ENCODE measurements around the gene DMAC2L.
"Not testable (repeated sequence)": the region's sequence is repeated elsewhere in the genome, so short reads cannot be mapped to it uniquely, and the experiment has no call there.

DMAC2L gene

GRCh38 chr14:50311972-50312733 lies at the start of gene DMAC2L, which contains the start of gene L2HGDH:
DMAC2L (plus strand) TSS chr14:50312324; CDS start chr14:50321488, 9,164 bp downstream.
L2HGDH (minus strand) TSS chr14:50312229; CDS start chr14:50312150, 79 bp downstream.
- DNase-seq, result peak; percentile 97 to 98

DNA sequence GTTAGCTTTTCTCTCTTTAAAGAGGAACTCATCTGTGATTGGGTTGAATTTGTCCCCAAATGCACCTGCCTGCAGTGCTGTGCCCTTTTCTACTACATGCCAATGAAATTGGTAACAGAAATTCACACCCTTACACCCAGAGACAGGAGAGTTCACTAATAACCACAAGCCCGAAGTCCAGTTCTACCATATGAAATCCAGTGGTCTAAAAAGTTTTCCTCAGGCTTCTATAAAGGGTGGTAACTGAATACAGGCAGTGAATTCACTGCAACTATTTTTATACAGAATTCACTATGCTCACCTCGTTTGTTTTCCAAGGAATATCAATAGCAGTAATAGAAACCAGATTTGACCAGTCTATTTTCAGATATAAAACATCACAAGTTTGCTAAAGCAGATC lies 49.3 kb upstream of the DMAC2L start:
- no peak for DNase-seq

DNA sequence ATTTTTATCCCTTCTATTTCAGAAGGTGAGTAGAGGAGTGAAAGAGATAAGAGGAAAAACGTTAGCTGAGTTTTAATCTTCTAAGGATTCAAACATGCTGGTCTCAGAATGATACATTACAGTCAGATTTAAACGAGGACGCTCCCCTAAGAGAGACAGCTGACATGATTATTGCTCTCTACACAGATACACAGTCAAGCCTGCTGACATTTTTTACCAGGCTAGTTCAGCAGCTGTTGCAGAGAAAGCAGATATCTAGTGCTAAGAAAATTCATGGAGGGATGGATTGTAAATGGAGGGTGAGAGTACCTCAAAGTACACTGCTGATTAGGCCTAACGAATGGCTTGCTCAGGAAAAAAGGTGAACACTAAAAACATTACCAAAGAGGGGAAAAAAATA lies 48.8 kb upstream of the DMAC2L start:
- no peak for DNase-seq

GRCh38 chr14:50265029-50265428 lies 47.1 kb upstream of the DMAC2L start:
- no peak for DNase-seq

GRCh38 chr14:50270932-50271331 lies 41.2 kb upstream of the DMAC2L start:
- DNase-seq, result no peak

GRCh38 chr14:50272498-50272897 lies 39.6 kb upstream of the DMAC2L start:
- no peak for DNase-seq

DNA sequence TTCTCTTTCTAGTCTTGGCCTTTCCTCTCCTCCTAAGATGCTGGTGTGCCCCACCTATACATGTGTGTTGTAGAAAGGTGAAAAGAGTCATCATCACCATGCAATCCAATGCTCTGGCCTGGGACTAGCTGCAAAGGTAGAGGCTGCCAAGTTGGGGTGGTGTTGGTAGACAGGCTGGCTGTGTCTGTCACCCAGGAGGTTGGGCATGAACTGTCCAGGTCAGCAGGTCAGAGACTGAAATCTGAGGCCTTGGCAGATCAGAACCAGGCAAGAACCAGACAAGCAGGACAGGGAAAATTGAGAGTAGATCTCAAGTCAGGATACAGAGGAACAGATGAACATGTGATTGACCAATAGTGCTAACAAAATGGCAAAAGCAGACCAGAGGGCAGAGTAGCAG lies 26.3 kb upstream of the DMAC2L start:
- DNase-seq, result no peak

- no peak for DNase-seq
Observed at GRCh38 chr14:50288146-50288545, 24.0 kb upstream of the DMAC2L start.

- DNase-seq, result no peak
Observed at GRCh38 chr14:50290306-50290705, 21.8 kb upstream of the DMAC2L start.

- DNase-seq, result no peak
Observed at GRCh38 chr14:50299585-50299984, 12.5 kb upstream of the DMAC2L start.

DNA sequence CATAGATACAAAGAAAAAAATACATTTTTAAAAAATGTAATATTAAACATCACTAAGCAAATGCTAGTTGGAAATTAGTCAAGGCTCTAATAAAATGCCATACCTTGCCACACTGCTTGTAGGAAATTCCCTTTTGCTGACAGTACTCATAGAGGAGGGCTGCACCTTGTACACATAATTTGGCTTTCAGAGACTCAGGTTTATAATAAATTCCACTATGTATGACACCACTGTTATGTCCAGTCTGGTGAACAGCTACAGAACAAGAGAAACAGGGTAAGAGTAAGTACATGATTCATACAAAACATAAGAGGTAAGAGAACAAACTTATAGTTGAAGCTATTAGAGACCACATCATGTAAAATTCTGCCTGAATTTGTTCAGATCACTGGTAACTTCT lies 10.2 kb upstream of the DMAC2L start:
- no peak for DNase-seq

DNA sequence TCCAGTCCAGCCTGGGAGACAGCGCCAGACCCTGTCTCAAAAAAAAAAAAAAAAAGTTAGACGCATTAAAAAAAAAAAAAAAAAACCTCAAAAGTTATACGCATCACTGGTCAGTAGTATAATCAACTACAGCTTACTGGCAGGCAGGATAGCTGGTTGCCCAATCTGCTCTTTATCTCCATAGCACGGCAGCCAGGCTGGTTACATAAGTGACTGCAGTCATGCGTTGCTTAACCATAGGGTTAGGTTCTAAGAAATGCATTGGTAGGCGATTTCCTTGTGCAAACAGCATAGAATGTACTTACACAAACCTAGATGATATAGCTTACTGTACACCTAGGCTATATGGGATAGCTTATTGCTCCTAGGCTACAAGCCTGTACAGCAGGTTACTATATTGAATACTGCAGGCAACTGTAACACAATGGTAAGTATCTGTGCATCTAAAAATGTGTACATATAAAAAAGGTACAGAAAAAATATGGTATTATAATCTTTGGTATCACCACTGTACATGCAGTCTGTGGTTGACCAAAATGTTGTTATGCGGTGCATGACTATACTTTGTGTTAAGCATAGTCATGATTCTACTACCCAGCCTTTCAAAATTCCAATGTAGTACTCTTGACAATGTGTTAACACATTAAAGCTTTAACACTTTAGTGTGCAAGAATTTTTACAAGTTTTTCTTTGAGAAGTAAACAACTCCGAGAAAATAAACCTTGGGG lies 8.2 kb upstream of the DMAC2L start:
- DNase-seq, result no peak

GRCh38 chr14:50308363-50308915 lies 3.7 kb upstream of the DMAC2L start:
- no peak for DNase-seq

DNA sequence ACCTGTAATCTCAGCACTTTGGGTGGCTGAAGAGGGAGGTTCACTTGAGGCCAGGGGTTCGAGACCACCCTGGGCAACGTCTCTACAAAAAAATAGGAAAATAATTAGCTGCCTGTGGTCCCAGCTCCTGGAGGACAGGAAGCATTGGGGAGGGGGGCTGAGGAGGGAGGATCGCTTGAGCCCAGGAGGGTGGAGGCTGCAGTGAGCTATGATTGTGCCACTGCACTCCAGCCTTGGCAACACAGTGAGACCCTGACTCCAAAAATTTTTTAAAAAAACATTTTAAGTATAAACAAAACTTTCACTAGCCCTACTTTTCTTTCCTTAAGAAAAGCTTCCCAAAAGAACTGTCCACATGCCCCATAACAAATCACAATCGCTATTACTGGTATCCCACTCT lies 1.7 kb upstream of the DMAC2L start:
- DNase-seq, result no peak

- no peak for DNase-seq
Observed at GRCh38 chr14:50311337-50311971, 670 bp upstream of the DMAC2L start.

GRCh38 chr14:50312734-50313054 lies 570 bp downstream of the DMAC2L start:
- DNase-seq, result peak in 1 of 2 experiments; percentile 54

DNA sequence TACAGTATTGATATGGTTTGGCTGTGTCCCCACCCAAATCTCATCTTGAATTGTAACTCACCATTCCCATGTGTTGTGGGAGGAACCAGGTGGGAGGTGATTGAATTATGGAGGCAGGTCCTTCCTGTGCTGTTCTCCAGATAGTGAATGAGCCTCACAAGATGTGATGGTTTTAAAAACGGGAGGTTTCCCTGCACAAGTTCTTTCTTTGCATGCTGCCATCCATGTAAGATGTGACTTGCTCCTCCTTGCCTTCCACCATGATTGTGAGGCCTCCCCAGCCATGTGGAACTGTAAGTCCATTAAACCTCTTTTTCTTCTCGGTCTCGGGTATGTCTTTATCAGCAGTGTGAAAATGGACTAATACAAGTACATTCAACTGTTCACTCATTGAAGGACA lies 2.0 kb downstream of the DMAC2L start:
- DNase-seq, result not testable (repeated sequence)

- no peak for DNase-seq
Observed at GRCh38 chr14:50318031-50318626, 6.0 kb downstream of the DMAC2L start.

GRCh38 chr14:50319293-50319692 lies 7.2 kb downstream of the DMAC2L start:
- no peak for DNase-seq

DNA sequence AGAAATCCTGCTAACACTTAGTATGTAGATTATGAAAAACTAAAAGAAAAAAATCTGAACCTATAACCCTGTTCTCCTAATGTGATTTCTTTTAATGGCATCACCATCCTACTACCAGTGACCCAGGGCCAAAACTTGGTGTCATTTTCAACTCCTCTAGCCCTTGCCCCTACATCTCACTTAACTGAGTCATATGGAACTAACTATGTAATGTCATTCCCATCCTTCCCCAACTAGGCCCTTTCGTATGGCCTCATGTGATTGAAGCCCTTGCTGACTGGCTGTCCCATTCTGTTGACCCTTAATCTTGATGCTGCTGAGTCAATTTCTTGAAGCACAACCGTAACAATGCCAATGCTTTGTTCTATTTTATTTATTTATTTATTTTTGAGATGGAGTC lies 7.6 kb downstream of the DMAC2L start:
- DNase-seq, result no peak

- no peak for DNase-seq
Observed at GRCh38 chr14:50320283-50320682, 8.2 kb downstream of the DMAC2L start.

- DNase-seq, result peak; percentile 22 to 23
Observed at GRCh38 chr14:50321009-50321660, 9.0 kb downstream of the DMAC2L start.

GRCh38 chr14:50331596-50331995 lies 19.5 kb downstream of the DMAC2L start:
- no peak for DNase-seq
